Lung (tissue), 12 donors: ENCODE measurements around the gene MINDY4. TPM values are rescaled to one million over a fixed set of nuclear protein-coding genes. Genes with fewer than 3 reads are reported as not detected.

Experiments
- ATAC-seq: fragments of 200-7000 bp; cut with Tn5 transposase; one replicate; pipeline ENCODE4 v1.9.1; 2020; ENCODE audit warnings: moderate number of reproducible peaks; ENCODE audit not compliant: insufficient read depth, low FRiP score
- DNase-seq, 3 donors: peaks; one replicate each; pipeline ENCODE4 v3.0.0-alpha.2; 2013 to 2017
- H3K27ac ChIP-seq, 2 donors: one replicate each; pipeline ENCODE4 v1.5.1; 2013; ENCODE audit warnings: mild to moderate bottlenecking in 2 of 2, moderate library complexity in 2 of 2, control low read depth in 1 of 2, inconsistent platforms in 1 of 2, low read depth in 1 of 2, low read length in 1 of 2
- H3K27me3 ChIP-seq, 3 donors: one replicate each; pipeline ENCODE4 v1.5.1; 2013; ENCODE audit warnings: low read length in 2 of 3; ENCODE audit not compliant: control insufficient read depth in 3 of 3, insufficient read depth in 3 of 3
- H3K36me3 ChIP-seq, 4 donors: one replicate each; pipeline ENCODE4 v1.5.1; 2013; ENCODE audit warnings: low read length in 4 of 4, mild to moderate bottlenecking in 1 of 4, moderate library complexity in 1 of 4; ENCODE audit not compliant: control insufficient read depth in 4 of 4, insufficient read depth in 4 of 4
- H3K4me1 ChIP-seq, 5 donors: one replicate each; pipeline ENCODE4 v1.5.1; 2013; ENCODE audit warnings: low read length in 5 of 5, mild to moderate bottlenecking in 2 of 5, moderate library complexity in 1 of 5; ENCODE audit not compliant: control insufficient read depth in 5 of 5, insufficient read depth in 5 of 5
- H3K4me3 ChIP-seq: one replicate; pipeline ENCODE4 v1.5.1; 2013; ENCODE audit warnings: mild to moderate bottlenecking, control low read depth, moderate library complexity
- H3K9ac ChIP-seq, 2 donors: one replicate each; pipeline ENCODE4 v1.5.1; 2013; ENCODE audit warnings: low read length in 2 of 2, control low read depth in 1 of 2; ENCODE audit not compliant: insufficient read depth in 1 of 2
- H3K9me3 ChIP-seq, 4 donors: one replicate each; pipeline ENCODE4 v1.5.1; 2013; ENCODE audit warnings: low read length in 3 of 4, mild to moderate bottlenecking in 1 of 4, moderate library complexity in 1 of 4; ENCODE audit not compliant: control insufficient read depth in 4 of 4, insufficient read depth in 3 of 4
- CTCF ChIP-seq: IDR thresholded peaks from 2 replicates; pipeline ENCODE4 v1.5.1; 2012; ENCODE audit warnings: mild to moderate bottlenecking; ENCODE audit errors: control extremely low read depth, extremely low read depth
- WGBS, 2 donors: extraction: QIAGEN DNeasy Blood & Tissue Kit; methylation state at CpG; one replicate each; pipeline ENCODE4 v1.1.7; 2013; 5-methylcytosine and 5-hydroxymethylcytosine counted together
- polyA plus RNA-seq, 2 donors: library from polyadenylated mRNA; stranded (reverse); fragments of 200-250 nt; gene quantifications; one replicate each; pipeline ENCODE4 v1.2.1, GENCODE V29; 2013
- total RNA-seq, 2 donors: library from RNA; depleted of rRNA in 1 of 2; stranded (reverse); fragments of >200 nt in 1 of 2; gene quantifications; one replicate each; pipeline ENCODE4 v1.2.1, GENCODE V29; 2014 to 2021
- donor health status: control.
- donor health status: control.
- donor health status: Bipolar disorder and iron deficiency.
- donor health status: healthy.
- donor health status: DM: yes; HTN: yes; CAD: no.

MINDY4 gene
- total and polyA plus RNA-seq, 4 donors: 5.0 to 24.1 (median 10.7) TPM

GRCh38 chr7:30865076-30865475, 93.9 kb downstream of the MINDY4 start:
- ATAC-seq (no peak), DNase-seq (no peak)
- Histone ChIP-seq H3K27me3 (no peaks in the 10 kb centered on the region), H3K27ac (no peak overlapping the region), H3K36me3 (peaks cover 0 to 7% (median 5%) of the 10 kb centered on the region in 4 donors), H3K9ac (no peak overlapping the region), H3K4me3 (no peak overlapping the region), H3K9me3 (no peaks in the 10 kb centered on the region), H3K4me1 (peaks cover 0 to 13% (median 0%) of the 10 kb centered on the region in 5 donors)
- 81 to 85% methylated on average over 4 of the region's 4 CpGs for WGBS, 2 donors
- TF ChIP-seq CTCF: no peak

GRCh38 chr7:30865821-30866220, 94.6 kb downstream of the MINDY4 start:
- H3K4me1 ChIP-seq: peaks cover 0 to 15% (median 0%) of the 10 kb centered on the region in 5 donors
- H3K27me3 ChIP-seq: no peaks in the 10 kb centered on the region
- H3K9ac ChIP-seq: no peak overlapping the region
- ATAC-seq (no peak), DNase-seq (no peak)
- 91 to 95% methylated on average over 4 of the region's 4 CpGs for WGBS, 2 donors
- peaks cover 0 to 7% (median 4%) of the 10 kb centered on the region in 4 donors for H3K36me3 ChIP-seq
- no peak overlapping the region for H3K4me3 ChIP-seq
- no peaks in the 10 kb centered on the region for H3K9me3 ChIP-seq
- no peak overlapping the region for H3K27ac ChIP-seq
- no peak for TF ChIP-seq CTCF

- 83 to 86% methylated on average over 7 of the region's 7 CpGs for WGBS, 2 donors
- no peak overlapping the region for H3K9ac ChIP-seq
- H3K27me3 ChIP-seq: no peaks in the 10 kb centered on the region
- H3K4me3 ChIP-seq: no peak overlapping the region
- DNase-seq: no peak
- no peak for TF ChIP-seq CTCF
- H3K36me3 ChIP-seq: peaks cover 0 to 9% (median 3%) of the 10 kb centered on the region in 4 donors
- peaks cover 0 to 16% (median 0%) of the 10 kb centered on the region in 5 donors for H3K4me1 ChIP-seq
- H3K27ac ChIP-seq: no peak overlapping the region
- no peaks in the 10 kb centered on the region for H3K9me3 ChIP-seq
- ATAC-seq: no peak
These were observed 95.7 kb downstream of the MINDY4 start for GRCh38 chr7:30866939-30867338.

DNA sequence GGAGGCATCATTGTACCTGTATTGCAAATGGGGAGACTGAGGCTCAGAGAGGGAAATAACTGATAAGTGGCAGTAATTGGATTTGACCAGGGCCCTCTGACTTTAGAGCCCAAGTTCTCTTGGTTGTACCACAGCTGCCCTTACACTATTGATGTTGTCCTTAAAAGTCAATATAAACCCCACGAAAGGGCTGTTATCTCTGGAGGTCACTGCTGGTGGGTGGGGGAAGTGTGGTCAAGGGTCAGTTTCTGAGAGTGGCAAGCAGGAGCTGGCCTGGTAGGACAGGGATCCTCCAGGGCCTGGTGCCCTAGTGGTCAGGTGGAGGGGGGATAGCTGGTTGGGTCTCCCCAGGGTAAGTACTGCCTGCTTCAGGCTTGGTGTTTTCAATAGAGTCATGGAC, 96.3 kb downstream of the MINDY4 start:
- WGBS, 2 donors: 84 to 89% methylated on average over 1 of the region's 1 CpG
- no peak overlapping the region for H3K27ac ChIP-seq
- TF ChIP-seq CTCF: no peak
- no peaks in the 10 kb centered on the region for H3K27me3 ChIP-seq
- DNase-seq (no peak), ATAC-seq (no peak)
- H3K9me3 ChIP-seq: no peaks in the 10 kb centered on the region
- H3K4me1 ChIP-seq: peaks cover 0 to 16% (median 0%) of the 10 kb centered on the region in 5 donors
- no peak overlapping the region for H3K9ac ChIP-seq
- H3K36me3 ChIP-seq: peaks cover 0 to 11% (median 8%) of the 10 kb centered on the region in 4 donors
- no peak overlapping the region for H3K4me3 ChIP-seq
